IMR-90 (cell line): Measurements from ENCODE around the gene MAGEA3. TPM values are rescaled to one million over a fixed set of nuclear protein-coding genes. Genes with fewer than 3 reads are reported as not detected.
"Not testable (repeated sequence)": the region's sequence is repeated elsewhere in the genome, so short reads cannot be mapped to it uniquely, and the experiment has no call there.

ENCODE experiments used
- ATAC-seq: fragments of 200-7000 bp; cut with Tn5 transposase; 2 replicates; pipeline ENCODE4 v1.9.1; 2020; ENCODE audit warnings: low read depth, mild to moderate bottlenecking, moderate library complexity
- BruUV-seq: library from RNA; stranded (reverse); fragments of 400-500 nt; replicated peaks from 2 replicates; lab custom pipeline; 2021; lab: Mats Ljungman, UMichigan
- CTCF ChIA-PET: fragments of 300-600 bp; formaldehyde crosslinking; extraction: SDS; loops from one replicate; lab custom pipeline; 2021; ENCODE audit warnings: antibody characterized with exemption; lab: Yijun Ruan, JAX
- POLR2A ChIA-PET: fragments of 300-600 bp; sonication (Branson Sonifier 250); formaldehyde crosslinking; loops from one replicate; lab custom pipeline; 2022; ENCODE audit warnings: antibody characterized with exemption; ENCODE audit not compliant: unreplicated experiment; lab: Charles Lee
- DNase-seq: peaks from one replicate; pipeline ENCODE4 v3.0.0; 2013
- H2AFZ ChIP-seq: replicated peaks from 2 replicates; pipeline ENCODE3; 2013; ENCODE audit warnings: low read length, mild to moderate bottlenecking; ENCODE audit not compliant: poor library complexity
- H2AK5ac ChIP-seq: 2 replicates; pipeline ENCODE4 v1.6.1; 2013; ENCODE audit warnings: low read depth, low read length, inconsistent platforms
- H2AK9ac ChIP-seq: replicated peaks from 2 replicates; pipeline ENCODE3; 2013; ENCODE audit warnings: mild to moderate bottlenecking, low read depth, low read length, moderate library complexity; ENCODE audit not compliant: poor library complexity
- H2BK120ac ChIP-seq: 2 replicates; pipeline ENCODE4 v1.6.1; 2013; ENCODE audit warnings: low read depth, low read length, inconsistent platforms
- H2BK15ac ChIP-seq: 3 replicates; pipeline ENCODE4 v1.6.1; 2013; ENCODE audit warnings: low read depth, low read length, inconsistent platforms
- H2BK20ac ChIP-seq: 2 replicates; pipeline ENCODE4 v1.6.1; 2013; ENCODE audit warnings: low read depth, mild to moderate bottlenecking, inconsistent platforms, low read length, moderate library complexity
- H2BK5ac ChIP-seq: 2 replicates; pipeline ENCODE4 v1.6.1; 2013; ENCODE audit warnings: mild to moderate bottlenecking, low read depth, low read length, inconsistent platforms; ENCODE audit not compliant: poor library complexity, severe bottlenecking
- H3K14ac ChIP-seq: replicated peaks from 2 replicates; pipeline ENCODE4 v1.6.1; 2013; ENCODE audit warnings: low read depth, low read length, inconsistent platforms
- H3K18ac ChIP-seq: 2 replicates; pipeline ENCODE4 v1.6.1; 2013; ENCODE audit warnings: low read depth, low read length, control low read depth
- H3K23ac ChIP-seq: 2 replicates; pipeline ENCODE4 v1.6.1; 2013; ENCODE audit warnings: low read depth, low read length, inconsistent platforms
- H3K27ac ChIP-seq: 2 replicates; pipeline ENCODE4 v1.5.1; 2013; ENCODE audit warnings: mild to moderate bottlenecking, control low read depth, low read length; ENCODE audit not compliant: insufficient read depth
- H3K27me3 ChIP-seq: 2 replicates; pipeline ENCODE4 v1.6.1; 2013; ENCODE audit warnings: low read length; ENCODE audit not compliant: control insufficient read depth, insufficient read depth
- H3K36me3 ChIP-seq: 2 replicates; pipeline ENCODE4 v1.6.1; 2013; ENCODE audit warnings: low read length, mixed read lengths; ENCODE audit not compliant: control insufficient read depth, insufficient read depth
- H3K4ac ChIP-seq: 2 replicates; pipeline ENCODE4 v1.6.1; 2013; ENCODE audit warnings: low read depth, low read length, inconsistent platforms
- H3K4me1 ChIP-seq: 2 replicates; pipeline ENCODE4 v1.6.1; 2013; ENCODE audit warnings: low read length, mixed read lengths; ENCODE audit not compliant: control insufficient read depth, insufficient read depth
- H3K4me2 ChIP-seq: 2 replicates; pipeline ENCODE4 v1.6.1; 2013; ENCODE audit warnings: low read depth, mild to moderate bottlenecking, control low read depth, low read length, moderate library complexity
- H3K4me3 ChIP-seq: 2 replicates; pipeline ENCODE4 v1.5.1; 2013; ENCODE audit warnings: low read depth, mild to moderate bottlenecking, control low read depth, low read length, moderate library complexity; ENCODE audit not compliant: insufficient read depth
- H3K56ac ChIP-seq: 2 replicates; pipeline ENCODE4 v1.6.1; 2013; ENCODE audit warnings: low read length, inconsistent platforms; ENCODE audit not compliant: insufficient read depth; ENCODE audit errors: extremely low read depth
- H3K79me1 ChIP-seq, 2 experiments: 2 replicates each; pipeline ENCODE4 v1.6.1; 2013; ENCODE audit warnings: low read length in 2 of 2, inconsistent platforms in 1 of 2, low read depth in 1 of 2
- H3K9ac ChIP-seq: 2 replicates; pipeline ENCODE4 v1.6.1; 2013; ENCODE audit warnings: low read depth, low read length, control low read depth
- H3K9me1 ChIP-seq: 2 replicates; pipeline ENCODE4 v1.6.1; 2013; ENCODE audit warnings: low read length, inconsistent platforms; ENCODE audit not compliant: insufficient read depth
- H3K9me3 ChIP-seq: 2 replicates; pipeline ENCODE4 v1.6.1; 2013; ENCODE audit warnings: low read length; ENCODE audit not compliant: control insufficient read depth, insufficient read depth
- H4K20me1 ChIP-seq: 2 replicates; pipeline ENCODE4 v1.6.1; 2013; ENCODE audit warnings: low read length, inconsistent platforms; ENCODE audit not compliant: insufficient read depth
- H4K5ac ChIP-seq: 2 replicates; pipeline ENCODE4 v1.6.1; 2013; ENCODE audit warnings: mild to moderate bottlenecking, low read depth, low read length, control low read depth
- H4K8ac ChIP-seq, 2 experiments: 2 replicates each; pipeline ENCODE4 v1.6.1; 2013; ENCODE audit warnings: low read depth in 2 of 2, low read length in 2 of 2, control low read depth in 1 of 2, inconsistent platforms in 1 of 2
- H4K91ac ChIP-seq: 2 replicates; pipeline ENCODE4 v1.6.1; 2013; ENCODE audit warnings: low read depth, low read length, inconsistent platforms; ENCODE audit not compliant: insufficient read depth
- WGBS, 2 experiments: methylation state at CpG; one replicate each; pipeline versions ENCODE4 v1.1.5 to v1.1.7; 2013; ENCODE audit warnings: missing lambda C conversion rate in 2 of 2; ENCODE audit not compliant: insufficient read length in 1 of 2; ENCODE audit errors: extremely low coverage in 2 of 2; 5-methylcytosine and 5-hydroxymethylcytosine counted together
- dilution Hi-C: fragments of 300-500 bp; cut with HindIII; formaldehyde crosslinking; loops from one replicate; pipeline ENCODE4 v1.14.3; 2018; ENCODE audit warnings: low sequenced_read_pairs; ENCODE audit not compliant: unreplicated experiment
- in situ Hi-C: fragments of 300-500 bp; cut with MboI; formaldehyde crosslinking; loops from 3 replicates; pipeline ENCODE4 v1.14.3; 2019; ENCODE audit warnings: low sequenced_read_pairs, inconsistent platforms, mixed read lengths
- intact Hi-C: fragments of 100-400 bp; cut with micrococcal nuclease; formaldehyde crosslinking; loops from 2 replicates; pipeline ENCODE4 v1.10.0; 2022
- polyA plus RNA-seq, 3 experiments: library from polyadenylated mRNA; depleted of rRNA; stranded (reverse); fragments of >200 nt; gene quantifications; 2 replicates each; pipeline ENCODE4 v1.2.3, GENCODE V29; 2012; ENCODE audit warnings: low replicate concordance in 1 of 3
- total RNA-seq: library from RNA; depleted of rRNA; stranded (reverse); fragments of >200 nt; gene quantifications from 2 replicates; pipeline ENCODE4 v1.2.3, GENCODE V29; 2012

MAGEA3 gene
- total and polyA plus RNA-seq, 2 of the 4 experiments (the other 2 are of a cell fraction) = not detected

DNA sequence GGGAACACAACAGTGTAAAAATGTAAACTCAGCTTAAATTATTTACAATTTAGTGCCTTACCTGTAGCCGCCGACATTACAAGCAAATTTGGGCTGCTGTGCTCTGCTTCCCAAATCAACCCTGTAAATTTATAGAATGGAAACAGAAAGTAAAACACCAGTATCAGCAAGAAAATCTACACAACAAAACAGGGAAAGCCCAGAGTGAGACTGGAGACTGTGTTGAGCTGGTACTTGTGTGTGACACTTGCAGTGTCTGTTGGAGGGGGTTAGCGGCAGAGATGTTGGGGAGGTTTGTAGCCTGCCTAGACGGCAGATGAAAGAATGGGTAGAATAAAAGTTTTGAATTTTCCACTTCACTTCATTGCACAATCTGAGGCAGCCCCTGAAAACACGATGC is 14.6 kb downstream of the MAGEA3 start:
- H3K27me3 ChIP-seq, ATAC-seq, H3K9ac ChIP-seq, H3K4me3 ChIP-seq, H2AK5ac ChIP-seq, H2BK120ac ChIP-seq, H2AFZ ChIP-seq, H3K9me3 ChIP-seq, intact Hi-C loops, dilution Hi-C loops, BruUV-seq, H3K79me1 ChIP-seq, H3K4me1 ChIP-seq, H4K8ac ChIP-seq, H3K9me1 ChIP-seq, H2BK15ac ChIP-seq, H3K56ac ChIP-seq, H2BK5ac ChIP-seq, H4K91ac ChIP-seq, POLR2A ChIA-PET, H3K4ac ChIP-seq, DNase-seq, H3K27ac ChIP-seq, H2BK20ac ChIP-seq, CTCF ChIA-PET, H3K4me2 ChIP-seq, H3K36me3 ChIP-seq, H3K18ac ChIP-seq, in situ Hi-C loops, H4K5ac ChIP-seq, H4K20me1 ChIP-seq, H3K23ac ChIP-seq, H2AK9ac ChIP-seq, H3K14ac ChIP-seq: not testable (repeated sequence)
- no CpG with 5 or more reads among the region's 5 CpGs for WGBS, 2 experiments

DNA sequence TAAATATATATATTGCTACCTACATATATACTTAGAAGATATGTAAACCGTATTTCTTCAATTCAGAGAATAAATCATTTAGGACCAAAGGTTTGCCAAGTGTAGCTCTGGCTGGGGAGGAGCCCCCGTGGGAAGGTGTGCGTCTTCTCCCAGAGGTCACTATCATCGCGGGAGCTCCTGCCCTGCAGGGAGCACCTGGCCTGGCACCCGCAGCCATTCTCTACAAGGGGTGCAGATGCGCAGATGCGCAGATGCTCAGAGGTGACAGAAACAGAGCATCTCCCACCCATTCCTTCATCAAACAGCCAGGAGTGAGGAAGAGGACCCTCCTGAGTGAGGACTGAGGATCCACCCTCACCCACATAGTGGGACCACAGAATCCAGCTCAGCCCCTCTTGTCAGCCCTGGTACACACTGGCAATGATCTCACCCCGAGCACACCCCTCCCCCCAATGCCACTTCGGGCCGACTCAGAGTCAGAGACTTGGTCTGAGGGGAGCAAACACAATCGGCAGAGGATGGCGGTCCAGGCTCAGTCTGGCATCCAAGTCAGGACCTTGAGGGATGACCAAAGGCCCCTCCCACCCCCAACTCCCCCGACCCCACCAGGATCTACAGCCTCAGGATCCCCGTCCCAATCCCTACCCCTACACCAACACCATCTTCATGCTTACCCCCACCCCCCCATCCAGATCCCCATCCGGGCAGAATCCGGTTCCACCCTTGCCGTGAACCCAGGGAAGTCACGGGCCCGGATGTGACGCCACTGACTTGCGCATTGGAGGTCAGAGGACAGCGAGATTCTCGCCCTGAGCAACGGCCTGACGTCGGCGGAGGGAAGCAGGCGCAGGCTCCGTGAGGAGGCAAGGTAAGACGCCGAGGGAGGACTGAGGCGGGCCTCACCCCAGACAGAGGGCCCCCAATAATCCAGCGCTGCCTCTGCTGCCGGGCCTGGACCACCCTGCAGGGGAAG is 15.5 kb downstream of the MAGEA3 start, which contains the start of gene MAGEA2B:
TSS of gene MAGEA2B (plus strand) at position 814 of the 973 bp plus-strand sequence. CDS start 2,479 bp downstream, outside the sequence.
- H3K4me2 ChIP-seq, H3K18ac ChIP-seq, H3K9me1 ChIP-seq, POLR2A ChIA-PET, H2BK120ac ChIP-seq, H4K8ac ChIP-seq, H2AFZ ChIP-seq, CTCF ChIA-PET, H3K27me3 ChIP-seq, H3K4me1 ChIP-seq, H3K56ac ChIP-seq, H2BK15ac ChIP-seq, H2AK9ac ChIP-seq, H3K9me3 ChIP-seq, H4K20me1 ChIP-seq, H3K36me3 ChIP-seq, in situ Hi-C loops, BruUV-seq, ATAC-seq, H3K4ac ChIP-seq, H2BK20ac ChIP-seq, H2AK5ac ChIP-seq, H3K9ac ChIP-seq, H2BK5ac ChIP-seq, H3K23ac ChIP-seq, dilution Hi-C loops, H3K79me1 ChIP-seq, H4K91ac ChIP-seq, H3K4me3 ChIP-seq, DNase-seq, H3K14ac ChIP-seq, H3K27ac ChIP-seq, intact Hi-C loops, H4K5ac ChIP-seq: not testable (repeated sequence)
- WGBS, 2 experiments = no CpG with 5 or more reads among the region's 35 CpGs
